ENCODE data around the gene USP8.
"Not testable (repeated sequence)": the region's sequence is repeated elsewhere in the genome, so short reads cannot be mapped to it uniquely, and the experiment has no call there.

USP8 gene

GRCh38 chr15:50452927-50453326, 28.7 kb downstream of the USP8 start:
- DNase-seq, result no peak

GRCh38 chr15:50458348-50459112, 34.3 kb downstream of the USP8 start:
- DNase-seq, result no peak

GRCh38 chr15:50463423-50464358, 39.5 kb downstream of the USP8 start:
- DNase-seq, result no peak

DNA sequence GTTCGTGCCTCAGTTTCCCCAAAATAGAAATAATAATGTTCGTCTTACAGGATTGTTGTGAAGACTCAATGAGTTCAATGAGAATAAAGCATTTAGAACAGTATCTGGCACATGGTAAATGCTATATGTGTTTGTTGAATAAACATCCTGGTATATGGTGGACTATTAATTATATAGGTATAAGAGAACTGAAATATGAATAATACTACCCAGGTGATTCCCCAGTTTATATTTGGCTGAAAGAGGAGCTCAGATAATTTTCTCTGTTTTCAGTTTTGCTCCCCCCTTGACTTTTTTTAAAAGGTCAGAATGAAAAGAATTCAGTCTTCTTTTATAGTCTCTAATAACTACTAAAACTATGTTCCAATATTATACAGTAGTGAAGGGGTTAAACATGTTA, 46.9 kb downstream of the USP8 start:
- no peak for DNase-seq

GRCh38 chr15:50476143-50476542, 51.9 kb downstream of the USP8 start:
- DNase-seq, result no peak

- no peak for DNase-seq
Observed at GRCh38 chr15:50484781-50485180, 60.6 kb downstream of the USP8 start.

DNA sequence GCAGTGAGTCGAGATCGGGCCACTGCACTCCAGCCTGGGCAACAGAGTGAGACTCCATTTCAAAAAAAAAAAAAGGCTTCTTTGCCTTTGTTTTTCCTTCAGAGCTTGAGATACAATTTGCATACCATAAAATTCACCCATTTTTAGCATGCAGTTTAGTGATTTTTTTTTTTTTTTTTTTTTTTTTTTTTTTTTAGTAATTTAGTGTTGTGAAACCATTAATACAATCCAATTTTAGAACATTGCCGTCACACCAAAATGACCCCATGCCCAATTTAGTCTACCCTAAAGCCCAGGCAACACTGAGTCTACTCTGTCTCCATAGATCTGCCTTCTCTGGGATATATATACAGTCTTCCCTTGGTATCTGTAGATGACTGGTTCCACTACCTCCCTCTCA, 61.2 kb downstream of the USP8 start:
- no peak for DNase-seq

DNA sequence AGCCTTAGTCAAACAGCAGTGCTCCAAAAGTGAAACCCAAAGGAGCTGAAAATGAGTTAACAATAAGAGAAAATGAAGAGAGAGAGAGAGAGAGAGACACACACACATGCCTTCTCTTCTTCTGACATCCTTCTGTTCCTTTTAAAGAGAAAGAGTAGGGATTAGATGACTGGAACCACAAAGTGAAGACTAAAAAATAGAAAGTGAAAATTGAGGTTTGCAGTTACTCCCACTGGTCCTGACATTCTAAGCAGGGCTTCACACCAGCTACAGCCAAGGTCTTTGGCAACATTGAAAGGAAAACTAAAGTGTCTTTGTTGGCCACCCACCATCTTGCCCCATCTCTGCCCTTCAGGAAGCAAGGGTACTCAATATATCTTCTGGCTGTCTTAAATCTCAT, 63.1 kb downstream of the USP8 start:
- no peak for DNase-seq

GRCh38 chr15:50493625-50494024, 69.4 kb downstream of the USP8 start:
- DNase-seq, result no peak

GRCh38 chr15:50494547-50494946, 70.3 kb downstream of the USP8 start:
- DNase-seq, result not testable (repeated sequence)

DNA sequence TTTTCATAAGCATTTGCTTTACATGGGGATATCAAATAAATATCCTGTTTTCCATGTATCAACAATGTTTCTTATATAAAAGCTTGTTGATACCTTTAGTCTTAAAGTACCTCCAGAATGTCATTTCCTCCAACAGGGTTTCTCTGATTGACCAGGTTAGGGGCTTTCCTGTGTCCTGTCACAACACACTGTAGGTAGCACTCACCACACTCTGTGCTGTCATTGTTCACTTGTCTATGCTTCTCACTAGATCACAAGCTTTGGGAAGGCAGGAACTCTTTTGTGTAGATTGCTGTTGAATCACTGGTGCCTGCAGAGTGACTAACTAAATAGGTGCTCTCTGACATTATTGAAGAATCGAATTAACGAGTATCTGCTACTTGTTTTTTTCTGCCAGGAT, 72.5 kb downstream of the USP8 start:
- no peak for DNase-seq

DNA sequence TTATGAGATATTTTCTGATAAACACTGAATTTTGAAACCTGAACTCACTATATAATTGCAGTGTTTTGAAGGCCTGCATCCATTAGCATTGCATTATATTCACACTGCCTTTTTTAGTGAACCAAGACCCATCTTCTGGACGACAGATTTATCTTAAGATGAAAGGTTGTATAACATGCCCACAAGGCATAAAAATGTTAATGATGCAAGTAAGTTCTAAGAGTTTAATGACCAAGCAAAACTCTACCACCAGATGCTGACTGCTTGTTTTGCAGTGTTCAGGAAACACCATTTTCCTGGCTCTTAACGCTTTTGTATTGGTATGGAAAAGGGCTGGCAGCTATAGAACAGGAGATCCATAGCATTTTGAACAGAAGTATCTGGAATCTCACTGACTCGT, 76.1 kb downstream of the USP8 start:
- DNase-seq, result no peak

GRCh38 chr15:50501815-50502214, 77.6 kb downstream of the USP8 start:
- DNase-seq, result no peak

- DNase-seq, result no peak
Observed at GRCh38 chr15:50503144-50503543, 78.9 kb downstream of the USP8 start.

DNA sequence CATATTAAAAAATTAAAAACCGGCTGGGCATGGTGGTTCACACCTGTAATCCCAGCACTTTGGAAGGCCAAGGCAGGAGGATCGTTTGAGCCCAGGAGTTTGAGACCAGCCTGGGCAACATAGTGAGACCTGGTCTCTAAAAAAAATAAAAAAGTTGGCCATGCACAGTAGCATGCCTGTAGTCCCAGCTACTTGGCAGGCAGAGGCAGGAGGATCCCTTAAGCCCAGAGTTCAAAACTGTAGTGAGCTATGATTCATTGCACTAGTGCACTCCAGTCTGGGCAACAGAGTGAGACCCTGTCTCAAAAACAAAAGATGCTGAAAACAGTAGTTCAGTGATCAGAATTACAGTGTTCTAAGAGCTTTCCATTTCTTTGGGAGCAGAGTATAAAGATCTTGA, 81.5 kb downstream of the USP8 start:
- not testable (repeated sequence) for DNase-seq

GRCh38 chr15:50506121-50506520, 81.9 kb downstream of the USP8 start:
- no peak for DNase-seq

DNA sequence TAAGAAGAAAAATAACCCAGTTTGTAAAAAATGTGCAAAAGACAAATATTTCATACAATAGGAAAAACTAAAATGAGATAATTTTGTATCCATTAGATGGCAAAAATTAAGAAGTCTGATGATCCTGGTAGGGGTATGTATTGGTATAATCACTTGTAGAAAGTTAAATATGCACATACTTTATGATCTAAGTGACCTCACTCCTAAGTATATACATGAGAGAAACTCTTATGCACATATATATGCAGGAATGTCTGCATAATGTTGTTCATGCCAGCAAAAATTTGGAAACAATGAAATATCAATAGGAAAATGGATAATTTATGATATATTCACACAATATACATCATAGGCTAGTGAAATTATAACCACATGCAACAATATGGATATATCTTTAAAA, 88.8 kb downstream of the USP8 start:
- no peak for DNase-seq

DNA sequence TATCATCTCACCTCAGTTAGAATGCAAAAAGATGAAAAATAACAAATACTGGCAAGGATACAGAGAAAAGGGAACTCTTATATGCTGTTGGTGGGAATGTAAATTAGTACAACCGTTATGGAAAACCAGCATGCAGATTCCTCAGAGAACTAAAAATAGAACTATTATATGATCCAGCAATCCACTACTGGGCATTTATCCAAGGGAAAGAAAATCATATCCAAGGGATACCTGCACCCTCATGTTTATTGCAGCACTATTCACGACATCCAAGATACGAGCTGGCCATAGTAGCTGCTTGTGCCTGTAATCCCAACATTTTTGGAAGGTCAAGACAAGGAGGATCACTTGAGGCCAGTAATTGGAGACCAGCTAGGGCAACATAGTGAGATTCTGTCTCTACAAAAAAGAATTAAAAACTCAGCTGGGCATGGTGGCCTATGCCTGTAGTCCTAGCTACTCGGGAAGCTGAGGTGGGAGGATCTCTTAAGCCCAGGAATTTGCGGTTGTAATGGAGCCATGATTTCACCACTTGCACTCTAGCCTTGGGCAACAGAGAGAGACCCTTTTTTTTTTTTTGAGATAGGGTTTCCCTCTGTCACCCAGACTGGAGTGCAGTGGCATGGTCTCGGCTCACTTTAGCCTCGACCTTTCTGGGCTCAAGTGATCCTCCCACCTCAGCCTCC, 95.7 kb downstream of the USP8 start:
- DNase-seq, result peak; percentile 50 to 61

DNA sequence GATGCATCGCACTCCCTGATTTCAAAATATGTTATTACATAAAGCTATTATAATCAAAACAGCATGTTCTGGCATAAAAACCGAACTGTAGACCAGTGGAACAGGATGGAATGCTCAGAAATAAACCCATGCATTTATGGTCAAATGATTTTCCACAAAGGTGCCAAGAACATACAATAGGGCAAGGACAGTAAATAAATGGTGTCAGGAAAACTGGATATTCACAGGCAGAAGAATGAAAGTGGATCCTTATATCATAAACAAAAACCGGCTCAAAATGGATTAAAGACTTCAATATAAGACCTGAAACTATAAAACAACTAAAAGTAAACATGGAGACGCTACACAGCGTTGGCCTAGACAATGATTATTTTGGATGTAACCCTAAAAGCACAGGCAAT, 99.6 kb downstream of the USP8 start:
- no peak for DNase-seq

DNA sequence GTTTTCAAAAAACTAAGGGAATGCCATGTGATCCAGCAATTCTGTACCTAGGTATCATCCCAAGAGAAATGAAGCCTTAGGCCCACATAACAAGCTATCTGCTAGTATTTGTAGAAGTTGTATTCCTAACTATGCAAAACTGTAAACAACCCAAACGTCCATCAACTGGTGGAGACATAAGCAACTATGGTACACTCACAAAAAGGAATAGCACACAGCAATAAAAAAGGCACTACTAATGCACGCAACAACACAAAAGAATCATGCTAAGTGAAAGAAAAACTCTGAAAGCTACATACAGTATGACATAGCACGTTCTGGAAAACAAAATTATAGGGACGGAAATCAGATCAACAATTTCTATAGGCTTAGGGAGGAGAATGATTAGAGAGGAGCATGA, 107.0 kb downstream of the USP8 start:
- DNase-seq, result no peak

DNA sequence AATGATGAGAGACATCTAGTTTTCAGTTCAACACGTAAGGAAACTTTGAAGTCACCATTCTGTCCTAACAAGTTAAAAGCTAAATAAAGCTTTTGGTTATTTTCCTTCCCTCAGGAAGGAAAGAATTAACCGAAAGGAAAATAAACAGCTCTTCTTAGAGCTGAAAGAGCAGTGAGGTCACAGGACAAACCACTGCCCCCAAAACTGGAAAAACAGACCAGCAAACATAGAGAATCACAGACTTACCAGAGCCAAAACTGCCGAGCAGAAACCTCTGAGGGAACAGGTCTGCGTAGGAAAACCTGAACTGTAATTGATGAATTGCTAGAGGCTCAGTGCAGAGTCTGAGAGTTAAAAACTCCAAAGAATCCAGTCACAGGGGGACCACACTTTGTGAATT, 107.6 kb downstream of the USP8 start:
- no peak for DNase-seq

- no peak for DNase-seq
Observed at GRCh38 chr15:50542887-50543210, 118.6 kb downstream of the USP8 start.

GRCh38 chr15:50543556-50543955, 119.4 kb downstream of the USP8 start:
- DNase-seq, result no peak

- peak in 1 of 2 experiments; percentile 32 for DNase-seq
Observed at GRCh38 chr15:50544368-50544767, 120.2 kb downstream of the USP8 start.

Measured in NCI-H526 (cell line).